Inferior parietal cortex (tissue), 1 donor: ENCODE measurements around the gene TMEM132E.

Source experiments
- DNase-seq: peaks from one replicate; pipeline ENCODE4 v3.0.0-alpha.2; 2016; ENCODE audit errors: extremely low spot score

Gene TMEM132E

DNA sequence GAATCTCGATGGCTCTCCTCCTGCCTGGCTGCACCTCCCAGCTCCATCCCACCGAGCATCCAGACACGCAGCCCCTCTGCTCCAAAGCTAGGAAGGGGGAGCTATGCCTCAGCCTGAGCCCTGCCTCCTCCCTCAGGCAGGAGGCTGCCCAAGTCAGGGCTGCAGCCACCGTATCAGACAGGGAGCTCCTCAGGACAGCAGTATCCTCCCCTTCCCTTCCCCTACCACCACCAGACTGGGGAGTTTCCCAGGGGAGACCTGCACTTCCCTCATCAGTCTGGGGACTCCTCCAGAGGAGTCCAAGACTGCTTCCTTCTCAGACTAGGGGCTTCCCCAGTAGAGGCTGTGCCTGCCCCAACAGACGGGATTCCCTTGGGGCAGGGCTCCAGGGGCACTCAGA is 17.5 kb downstream of the TMEM132E start:
- no peak for DNase-seq

DNA sequence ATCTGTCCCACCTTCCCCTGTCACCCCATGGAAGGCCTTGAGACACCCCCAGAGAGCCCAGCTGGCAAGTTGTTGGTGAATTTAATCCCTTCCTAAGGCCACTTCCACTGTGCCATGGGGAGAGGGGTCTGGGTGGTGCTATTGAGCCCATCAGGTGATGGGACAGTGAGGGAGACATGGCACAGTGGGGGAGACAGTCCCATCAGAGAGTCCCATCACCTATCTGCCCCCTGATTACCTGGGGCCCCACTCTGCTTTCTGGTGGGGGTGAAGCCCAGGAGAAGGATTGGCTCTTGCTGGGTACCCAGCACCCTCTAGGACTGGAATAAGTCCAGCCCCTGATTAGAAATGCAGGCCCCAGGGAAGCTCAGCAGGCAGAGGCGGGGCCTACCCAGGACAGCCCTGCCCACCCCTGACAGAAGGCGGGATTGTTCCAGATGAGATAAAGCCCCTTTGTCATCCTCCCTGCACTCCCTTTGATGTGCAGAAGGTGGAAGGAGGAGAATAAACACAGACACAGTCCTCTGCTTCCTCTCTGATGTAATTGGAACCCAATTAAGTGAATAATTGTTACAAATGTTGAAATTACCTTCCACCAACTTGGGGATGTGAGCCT is 18.9 kb downstream of the TMEM132E start:
- DNase-seq = peak; percentile 67

DNA sequence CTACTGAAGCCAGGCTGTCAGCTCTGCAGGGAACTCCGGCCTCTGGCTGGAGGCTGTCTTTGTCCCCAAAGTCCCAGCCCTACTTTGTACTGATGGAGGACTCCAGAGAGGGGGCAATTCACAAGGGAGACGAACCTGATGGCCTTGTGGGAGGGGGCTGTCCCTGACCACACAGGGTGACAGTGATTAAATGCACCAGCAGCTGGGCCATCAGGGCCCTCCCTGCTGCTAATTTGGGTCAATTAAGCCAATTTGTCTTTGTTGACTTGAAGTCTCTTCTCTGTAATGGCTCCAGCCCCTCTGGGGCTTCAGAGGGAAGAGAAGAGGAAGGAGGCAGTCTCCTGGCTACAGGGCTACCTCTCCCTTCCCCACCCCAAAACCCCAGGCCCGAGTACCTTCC is 22.0 kb downstream of the TMEM132E start:
- DNase-seq = no peak

DNA sequence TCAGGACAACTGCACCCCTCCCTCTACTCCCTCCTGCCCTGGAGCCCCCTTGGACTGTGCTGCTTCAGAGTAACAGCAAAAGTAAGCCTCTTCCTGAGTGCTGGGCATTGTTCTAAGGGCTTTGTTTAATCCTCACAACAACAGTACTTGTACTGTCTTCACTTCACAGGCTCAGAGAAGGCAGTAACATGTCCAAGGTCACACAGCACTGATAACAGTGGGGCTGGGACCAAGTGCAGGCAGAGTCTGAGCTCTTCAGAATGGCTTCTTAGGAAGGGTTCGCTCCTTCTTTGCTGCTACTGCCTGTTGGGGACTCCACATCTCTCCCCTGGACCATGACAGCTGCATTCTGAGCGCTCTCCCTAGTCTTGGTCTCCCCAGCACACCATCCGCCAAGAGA is 24.6 kb downstream of the TMEM132E start:
- no peak for DNase-seq

DNA sequence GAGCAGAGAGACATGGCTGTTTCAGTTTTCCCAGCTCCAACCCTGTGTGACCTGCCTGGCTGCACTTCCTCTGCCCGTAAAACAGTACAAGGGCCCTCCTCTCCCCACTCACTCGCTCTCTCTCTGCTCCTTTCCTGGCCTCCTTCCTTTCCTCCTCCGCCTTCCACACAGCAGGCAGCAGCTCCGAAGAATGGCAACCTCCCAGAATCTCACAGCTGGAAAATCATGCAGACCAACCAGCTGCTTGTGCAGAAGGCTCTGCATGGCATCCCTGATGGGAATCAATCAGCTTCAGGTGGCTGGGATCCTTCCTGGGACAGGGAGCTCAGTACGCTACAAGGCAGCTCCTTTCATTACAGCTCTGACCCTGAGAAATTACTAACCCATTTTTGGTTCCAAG is 27.4 kb downstream of the TMEM132E start:
- DNase-seq = no peak

DNA sequence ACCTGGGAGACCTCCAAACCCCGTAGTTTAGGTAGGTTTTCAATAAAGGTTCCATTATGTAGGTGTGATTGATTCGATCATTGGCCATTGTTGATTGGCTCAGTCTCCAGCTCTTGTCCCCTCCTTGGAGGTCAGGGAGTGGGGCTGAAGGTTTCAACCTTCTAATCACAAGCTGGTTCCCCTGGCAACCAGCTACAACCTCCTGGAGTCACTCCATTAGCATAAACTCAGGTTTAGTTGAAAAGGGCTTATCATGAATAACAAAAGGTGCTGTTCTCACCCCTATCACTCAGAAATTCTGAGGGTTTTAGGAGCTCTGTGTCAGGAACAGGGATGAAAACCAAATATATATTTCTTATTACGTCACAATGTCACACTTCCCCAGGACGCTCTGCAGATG is 28.5 kb downstream of the TMEM132E start:
- DNase-seq = no peak

DNA sequence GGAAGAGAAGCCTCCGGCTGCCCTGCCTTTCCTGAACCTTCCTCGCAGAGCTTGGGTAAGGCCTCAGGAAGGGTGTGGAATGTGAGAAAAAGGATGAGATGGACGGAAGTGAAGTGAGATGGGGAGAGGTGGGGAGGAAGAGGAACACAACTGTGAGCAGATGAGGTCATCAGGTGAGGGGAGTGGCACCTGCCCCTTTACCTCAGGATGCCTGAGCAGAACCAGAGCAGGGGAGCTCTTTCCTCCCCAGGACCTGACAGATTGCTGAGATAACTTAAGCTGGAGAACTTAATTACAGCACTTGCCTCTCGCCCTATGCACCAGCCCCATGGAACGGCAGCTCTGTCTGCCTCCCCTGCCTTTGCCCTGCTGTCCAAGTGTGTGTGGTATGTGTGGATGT is 29.8 kb downstream of the TMEM132E start:
- no peak for DNase-seq

DNA sequence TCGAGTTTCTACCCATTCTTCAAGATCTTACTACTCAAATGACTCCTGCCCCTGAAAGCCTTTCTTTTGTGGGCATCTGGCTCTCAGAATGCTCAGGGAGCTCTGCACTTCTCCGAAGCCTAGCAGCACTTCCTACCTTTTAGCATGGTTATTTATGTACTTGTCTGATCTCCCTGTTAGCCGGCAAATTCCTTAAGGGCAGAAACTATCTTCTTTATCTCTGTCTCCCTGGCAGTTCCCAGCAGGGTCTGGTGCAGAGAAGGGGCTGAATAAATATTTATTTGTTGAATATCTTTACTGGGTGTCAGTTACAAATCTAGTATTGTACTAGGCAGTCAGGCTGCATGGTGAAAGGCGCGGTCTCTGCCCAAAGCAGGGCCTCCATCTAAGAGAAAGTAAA is 30.7 kb downstream of the TMEM132E start:
- DNase-seq = no peak

DNA sequence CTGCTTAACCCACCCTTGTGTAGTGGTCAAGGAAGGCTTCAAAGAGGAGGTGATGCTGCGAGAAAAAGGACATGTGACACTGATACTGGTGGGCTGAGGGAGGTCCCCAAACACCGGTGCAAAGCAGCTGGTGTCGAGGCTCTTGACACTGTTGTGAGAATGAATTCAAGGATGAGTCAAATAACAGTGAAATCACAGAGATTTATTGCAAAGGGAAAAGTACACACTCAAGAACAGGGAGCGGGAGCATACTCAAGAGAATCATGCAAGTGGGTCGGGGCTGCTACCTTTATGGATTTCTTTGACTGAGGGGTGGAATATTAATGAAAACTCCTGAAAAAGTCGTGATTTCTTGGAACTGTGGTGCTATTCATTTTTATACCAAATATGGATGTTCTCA is 31.1 kb downstream of the TMEM132E start:
- DNase-seq = no peak

DNA sequence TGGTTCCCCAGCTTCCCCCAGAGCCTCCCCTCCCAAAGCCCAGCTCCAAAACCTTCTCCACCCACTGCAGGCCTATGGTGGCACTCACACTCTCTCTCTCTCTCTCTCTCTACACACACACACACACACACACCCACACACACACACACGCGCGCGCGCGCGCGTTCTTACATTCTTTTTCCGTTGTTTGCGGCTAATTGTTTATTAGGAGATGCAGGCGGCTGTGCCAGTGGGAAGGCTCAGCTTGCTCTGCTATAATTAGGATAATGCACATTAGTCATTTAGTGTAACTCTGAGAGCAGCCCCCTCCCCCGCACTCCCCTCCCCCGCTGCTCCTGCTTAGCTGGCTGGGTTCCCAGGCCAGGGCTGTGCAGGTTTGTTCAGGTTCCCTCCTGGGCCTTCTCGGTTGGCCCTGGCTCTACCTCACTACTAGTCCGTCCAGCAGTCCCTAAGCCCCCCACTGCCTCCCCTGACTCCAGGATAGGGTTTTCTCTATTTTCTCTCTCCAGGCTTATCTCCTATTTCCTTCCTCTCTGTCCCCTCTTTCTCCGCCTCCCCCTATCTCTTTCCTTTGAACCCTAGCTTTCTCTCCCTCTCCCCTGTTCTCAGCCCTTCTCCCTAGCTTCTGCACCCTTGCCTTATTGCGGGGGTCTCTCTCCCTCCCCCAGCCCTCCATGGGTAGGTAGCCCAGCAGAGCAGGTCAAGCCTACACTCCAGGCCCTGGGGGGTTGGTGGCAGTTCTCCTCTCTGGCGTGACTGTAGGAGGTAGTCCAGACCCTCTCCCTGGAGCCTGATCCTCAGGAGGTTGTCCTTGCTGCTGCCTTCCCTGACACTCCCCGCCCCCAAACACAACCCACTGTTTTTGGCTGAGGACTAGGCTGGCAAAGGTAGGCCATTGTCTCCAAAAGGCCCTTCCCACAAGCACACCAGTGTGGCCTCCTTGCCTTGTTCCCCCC is 34.0 kb downstream of the TMEM132E start:
- no peak for DNase-seq

DNA sequence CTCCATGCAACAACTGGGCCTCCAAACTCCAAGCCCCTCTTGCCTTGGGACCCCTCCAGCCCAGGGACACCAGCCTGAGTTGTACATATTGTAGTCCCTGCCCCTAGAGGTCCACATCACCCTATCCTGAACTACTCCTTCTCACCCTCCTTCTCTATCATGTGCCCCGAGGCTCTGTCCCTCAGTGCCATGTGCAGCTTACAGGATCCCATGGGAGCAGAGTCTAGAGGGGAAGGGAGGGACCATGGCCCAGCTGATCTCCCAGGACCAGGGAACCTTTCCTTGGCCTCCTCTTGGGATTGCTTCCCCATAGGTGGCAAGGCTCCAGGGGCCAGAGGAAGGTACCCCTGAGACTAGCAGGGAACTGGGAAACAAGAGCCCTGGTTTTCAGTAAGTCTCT is 35.3 kb downstream of the TMEM132E start:
- no peak for DNase-seq

DNA sequence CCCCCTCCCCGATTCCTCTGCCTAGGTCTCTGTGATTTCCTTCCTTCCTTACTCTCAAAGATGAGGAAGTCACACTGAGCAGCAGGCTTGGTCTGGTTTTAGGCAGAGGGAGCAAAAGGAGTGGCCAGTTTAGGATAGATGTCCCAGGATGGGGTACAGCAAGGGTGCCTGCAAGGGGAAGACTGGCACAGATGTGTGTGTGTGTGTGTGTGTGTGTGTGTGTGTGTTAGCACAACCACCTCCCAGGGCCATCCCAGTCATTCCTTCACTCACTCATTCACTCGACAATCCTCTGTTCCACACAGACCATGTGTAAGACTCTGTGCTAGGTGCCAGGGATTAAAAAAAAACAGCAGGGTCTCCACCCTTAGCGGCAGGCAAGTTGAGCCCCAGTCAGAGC is 35.9 kb downstream of the TMEM132E start:
- DNase-seq = no peak

DNA sequence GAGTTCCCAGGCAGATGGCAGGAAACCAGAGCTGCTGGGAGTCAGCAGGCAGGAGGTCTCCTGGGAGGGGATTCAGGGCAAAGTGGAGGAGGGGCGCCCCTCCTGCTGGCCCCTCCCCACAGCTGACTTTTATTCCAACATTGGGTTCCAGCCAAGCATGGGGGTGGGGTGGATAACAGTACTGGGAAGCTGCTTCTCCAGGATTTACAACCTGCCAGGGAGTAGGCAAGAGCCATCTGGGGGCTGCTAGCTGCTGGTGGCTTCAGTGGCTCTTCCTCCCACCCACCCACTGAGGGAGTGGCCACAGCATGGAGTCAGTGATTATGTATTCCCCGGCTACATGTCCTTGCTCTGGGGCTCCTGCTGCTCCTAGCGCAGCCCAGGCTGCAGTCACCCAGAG is 36.8 kb downstream of the TMEM132E start:
- DNase-seq = no peak

DNA sequence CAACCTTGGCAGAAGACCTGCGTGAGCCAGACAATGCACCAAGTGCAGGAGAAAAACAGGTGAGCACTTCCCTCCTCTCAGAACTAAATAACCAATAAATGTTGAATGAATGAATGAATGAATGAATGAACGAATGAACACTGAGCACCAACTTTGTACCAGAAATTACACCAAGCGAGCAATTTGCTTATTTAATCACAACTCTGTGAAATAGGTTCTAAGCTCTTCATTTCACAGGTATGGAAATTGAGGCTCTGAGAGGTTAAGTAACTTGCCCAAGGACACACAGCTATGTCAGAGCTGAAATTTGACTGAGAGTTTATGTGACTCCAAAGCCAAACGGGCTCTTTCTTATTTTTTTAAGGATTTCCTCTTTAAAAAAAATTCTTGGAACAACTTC is 38.0 kb downstream of the TMEM132E start:
- no peak for DNase-seq

DNA sequence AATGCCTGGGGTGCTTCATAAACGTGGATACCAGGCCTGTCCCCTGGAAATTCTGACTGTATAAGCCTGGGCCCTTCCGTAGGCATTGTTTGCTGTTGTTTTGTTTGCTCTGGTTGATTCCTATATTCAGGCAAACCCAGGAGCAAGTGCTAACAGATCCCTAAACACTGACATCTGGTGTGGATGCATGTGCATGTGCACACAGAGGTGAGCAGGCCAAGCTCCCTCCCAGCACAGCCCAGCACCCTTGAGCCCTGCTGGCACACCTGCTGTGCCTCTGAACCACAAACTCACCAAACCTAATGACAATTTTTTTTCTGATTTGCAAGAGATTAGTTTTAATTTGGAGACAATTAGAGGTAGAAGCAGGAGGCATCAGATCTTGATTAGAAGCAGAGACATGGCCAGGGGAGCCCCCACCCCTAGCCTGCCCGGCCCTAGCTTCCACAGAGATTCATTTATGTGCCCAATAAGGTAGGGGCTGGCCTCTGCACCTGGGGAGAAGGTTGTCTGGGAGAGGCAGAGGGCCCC is 40.4 kb downstream of the TMEM132E start:
- no peak for DNase-seq

DNA sequence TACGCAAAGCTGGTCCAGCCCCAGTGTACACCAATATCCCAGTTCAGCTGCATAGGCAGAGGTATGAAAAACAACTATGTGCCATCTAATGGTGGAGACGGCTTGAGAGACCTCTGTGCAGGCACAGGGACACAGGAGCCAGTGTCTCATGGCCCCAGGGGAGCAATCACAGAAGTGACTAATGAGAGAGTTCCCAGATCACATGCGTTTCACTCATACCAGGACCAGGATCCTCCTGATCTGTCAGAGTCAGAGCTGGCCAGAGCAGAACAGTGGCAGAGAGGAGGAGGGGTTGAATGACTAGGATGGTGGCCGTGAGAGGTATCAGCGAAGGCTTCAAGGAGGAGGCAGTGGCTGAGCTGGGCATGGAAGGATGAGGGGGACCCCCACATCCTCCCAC is 41.1 kb downstream of the TMEM132E start:
- no peak for DNase-seq

DNA sequence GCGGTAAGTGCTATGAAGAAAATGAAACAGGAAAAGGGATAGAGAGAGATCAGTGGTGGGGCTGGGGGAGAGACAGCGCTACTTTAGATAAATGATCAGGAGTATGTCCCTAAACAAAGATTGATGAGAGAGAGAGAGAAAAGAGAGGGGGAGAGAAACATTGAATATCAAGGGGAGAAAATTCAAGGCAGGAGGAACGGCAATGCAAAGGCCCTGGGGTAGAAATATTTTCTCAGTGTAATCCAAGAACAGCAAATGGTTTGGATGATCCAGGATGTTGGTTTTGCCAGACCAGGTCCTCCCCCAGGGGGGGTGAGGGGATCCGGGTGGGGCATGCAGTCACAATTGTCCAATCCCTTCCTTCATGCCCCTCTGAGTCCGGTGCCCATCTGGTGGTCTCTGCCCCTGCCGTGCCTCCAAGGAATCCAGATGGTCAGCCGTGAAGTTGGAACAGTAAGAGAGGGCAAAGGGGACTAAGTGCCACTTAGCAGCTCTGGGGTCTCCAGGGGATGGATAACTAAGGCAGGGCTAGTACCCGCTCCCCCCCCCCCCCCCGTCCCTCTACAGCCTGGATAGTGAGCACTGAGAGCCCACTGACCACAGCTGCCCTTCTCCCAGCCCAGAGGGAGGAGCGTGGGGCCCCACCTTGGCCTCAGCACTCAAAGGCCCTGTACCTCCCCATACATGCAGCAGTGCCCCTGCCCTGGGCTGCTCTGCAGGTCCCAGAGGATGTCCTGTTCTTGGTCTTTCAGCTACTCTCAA is 43.7 kb downstream of the TMEM132E start:
- no peak for DNase-seq

DNA sequence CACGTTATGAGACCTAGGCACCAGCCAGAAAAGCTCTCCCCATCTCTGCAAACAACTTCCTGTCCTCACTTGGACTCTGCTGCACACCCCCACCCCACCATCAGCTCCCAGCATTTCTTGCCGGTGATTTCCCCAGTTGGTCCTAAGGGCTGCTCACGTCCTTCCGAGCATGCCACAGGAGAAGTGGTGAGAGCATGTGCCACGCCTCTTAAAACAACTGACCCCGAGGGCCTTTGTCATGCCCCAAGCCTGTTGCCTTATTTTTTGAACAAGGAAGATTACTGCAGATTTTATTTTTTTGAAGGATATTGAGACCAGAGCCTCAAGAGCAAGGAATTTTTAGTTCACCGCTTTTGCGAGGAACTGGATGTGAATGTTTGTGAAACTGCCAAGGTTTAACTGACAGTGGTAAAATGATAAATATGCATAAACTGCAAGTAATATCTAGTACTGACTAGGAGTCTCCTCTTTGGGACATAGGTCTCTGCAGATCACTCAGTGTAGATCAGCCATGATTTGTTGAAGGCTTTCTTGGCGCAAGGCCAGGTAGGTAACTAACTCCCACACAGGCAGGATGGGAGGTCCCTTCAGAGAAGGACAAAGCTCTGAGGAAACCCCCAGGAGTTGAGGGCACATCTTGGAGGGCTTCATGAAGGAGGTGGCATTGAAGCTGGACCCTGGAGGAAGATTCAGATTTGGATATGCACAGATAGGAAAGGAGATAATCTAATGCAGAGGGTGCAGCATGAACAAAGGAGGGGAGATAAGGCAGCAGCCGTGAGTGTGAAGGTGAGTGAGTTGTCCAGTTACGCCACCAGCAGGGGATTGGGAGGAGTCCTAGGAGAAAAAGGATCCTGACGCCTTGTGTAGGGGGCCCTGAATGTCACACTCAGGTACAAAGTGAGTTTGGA is 44.7 kb downstream of the TMEM132E start:
- DNase-seq = no peak

DNA sequence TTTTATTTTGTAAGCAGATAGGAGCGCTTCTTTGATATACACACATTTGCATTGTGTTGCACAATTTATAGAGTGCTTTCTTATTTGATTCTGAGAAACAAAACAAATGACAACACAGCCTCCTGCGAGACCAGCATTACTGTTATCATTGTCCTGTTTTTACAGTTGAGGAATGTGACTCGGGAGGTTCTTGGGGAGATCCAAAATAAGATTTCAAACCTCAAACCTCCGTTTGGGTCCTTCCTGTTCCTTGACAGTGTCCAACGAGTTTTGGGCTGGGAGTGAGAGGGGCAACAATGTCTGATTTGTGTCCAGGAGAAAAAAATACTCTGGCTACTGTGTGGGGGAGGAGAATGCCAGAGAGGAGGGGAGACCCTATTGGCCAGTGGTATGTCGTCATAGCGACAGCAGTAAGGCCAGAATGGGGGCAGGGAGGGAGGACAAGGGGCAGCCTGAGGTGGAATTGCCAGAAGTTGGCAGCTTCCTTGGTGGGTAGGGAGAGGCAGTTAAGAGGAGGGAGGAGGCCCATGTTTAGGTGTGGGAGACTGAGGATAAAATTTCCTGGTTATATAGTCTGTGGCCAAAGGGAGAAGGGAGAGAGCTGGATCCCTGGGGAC is 45.5 kb downstream of the TMEM132E start:
- DNase-seq = no peak

DNA sequence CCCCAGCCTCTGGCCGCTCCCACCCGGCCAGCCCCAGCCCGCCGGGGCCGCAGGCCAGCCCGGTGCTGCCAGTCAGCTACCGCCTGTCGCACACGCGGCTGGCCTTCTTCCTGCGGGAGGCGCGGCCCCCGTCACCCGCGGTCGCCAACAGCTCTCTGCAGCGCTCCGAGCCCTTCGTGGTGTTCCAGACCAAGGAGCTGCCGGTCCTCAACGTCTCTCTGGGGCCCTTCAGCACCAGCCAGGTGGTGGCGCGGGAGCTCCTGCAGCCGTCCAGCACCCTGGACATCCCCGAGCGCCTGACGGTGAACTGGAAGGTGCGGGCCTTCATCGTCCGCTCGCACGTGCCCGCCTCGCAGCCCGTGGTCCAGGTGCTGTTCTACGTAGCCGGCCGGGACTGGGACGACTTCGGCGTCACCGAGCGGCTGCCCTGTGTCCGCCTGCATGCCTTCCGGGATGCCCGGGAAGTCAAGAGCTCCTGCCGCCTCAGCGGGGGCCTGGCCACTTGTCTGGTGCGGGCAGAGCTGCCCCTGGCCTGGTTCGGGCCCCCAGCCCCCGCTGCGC is 46.8 kb downstream of the TMEM132E start:
- no peak for DNase-seq

DNA sequence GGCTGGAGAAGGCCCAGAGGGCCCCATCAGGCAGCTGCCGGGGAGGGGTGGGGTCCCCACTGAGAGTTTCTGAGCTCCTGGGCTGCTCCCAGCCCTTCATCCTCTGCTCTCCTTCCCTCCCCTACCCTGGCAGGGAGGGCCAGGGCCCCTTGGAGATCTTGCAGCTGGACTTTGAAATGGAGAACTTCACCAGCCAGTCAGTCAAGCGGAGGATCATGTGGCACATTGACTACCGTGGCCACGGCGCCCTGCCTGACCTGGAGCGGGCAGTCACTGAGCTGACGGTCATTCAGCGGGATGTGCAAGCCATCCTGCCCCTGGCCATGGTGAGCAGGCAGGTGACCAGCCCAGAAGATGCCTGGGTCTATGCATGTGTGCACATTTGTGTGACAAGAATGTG is 49.5 kb downstream of the TMEM132E start:
- no peak for DNase-seq
